Thyroid gland (tissue), 4 donors: ENCODE results near the gene OLFM1. TPM values are rescaled to one million over a fixed set of nuclear protein-coding genes. Genes with fewer than 3 reads are reported as not detected.
"Not testable (repeated sequence)": the region's sequence is repeated elsewhere in the genome, so short reads cannot be mapped to it uniquely, and the experiment has no call there.

Source experiments
- DNase-seq, 2 donors: peaks; one replicate each; pipeline ENCODE4 v3.0.0-alpha.2; 2019
- H3K27ac ChIP-seq, 3 donors: fragments of 200-600 bp; sonication (generic); 1 replicate in 2 of 3; 2 replicates in 1 of 3; pipeline ENCODE4 v1.5.1; 2016 to 2019; ENCODE audit warnings: mild to moderate bottlenecking in 1 of 3, moderate library complexity in 1 of 3
- H3K27me3 ChIP-seq: fragments of 200-600 bp; sonication (generic); one replicate; pipeline ENCODE4 v1.5.1; 2019
- H3K36me3 ChIP-seq, 2 donors: fragments of 200-600 bp; sonication (generic); one replicate each; pipeline ENCODE4 v1.5.1; 2016 to 2019
- H3K4me1 ChIP-seq, 2 donors: fragments of 200-600 bp; sonication (generic); one replicate each; pipeline ENCODE4 v1.5.1; 2017 to 2019
- H3K4me3 ChIP-seq, 3 donors: fragments of 200-600 bp; sonication (generic); replicated peaks in 1 of 3; 1 replicate in 2 of 3; 2 replicates in 1 of 3; pipeline ENCODE4 v1.5.1; 2016; ENCODE audit warnings: mild to moderate bottlenecking in 1 of 3
- H3K9me3 ChIP-seq: fragments of 200-600 bp; sonication (generic); one replicate; pipeline ENCODE4 v1.5.1; 2017
- POLR2A ChIP-seq, 2 donors: fragments of 450-650 bp; IDR thresholded peaks; one replicate each; pipeline ENCODE4 v1.6.1; 2017; ENCODE audit warnings: antibody characterized with exemption in 2 of 2, mild to moderate bottlenecking in 2 of 2, moderate library complexity in 1 of 2
- WGBS, 2 donors: methylation state at CpG; one replicate each; pipeline ENCODE4 v1.1.5; 2017; 5-methylcytosine and 5-hydroxymethylcytosine counted together
- intact Hi-C: fragments of 100-400 bp; cut with DNase I; formaldehyde crosslinking; loops from one replicate; pipeline ENCODE4 v1.15.1; 2023
- total RNA-seq, 4 donors: library from RNA; depleted of rRNA; stranded (reverse); fragments of >200 nt; gene quantifications; one replicate each; pipeline ENCODE4 v1.2.3, GENCODE V29; 2016
- TF ChIP-seq, protein P1 (sequence below), 6 experiments: fragments of 200-600 bp in 3 of 6; fragments of 450-650 bp in 3 of 6; sonication (generic) in 3 of 6; IDR thresholded peaks; one replicate each; pipeline ENCODE4 v1.5.1; 2016 to 2019; ENCODE audit warnings: antibody characterized with exemption in 6 of 6, mild to moderate bottlenecking in 2 of 6, inconsistent platforms in 1 of 6, moderate library complexity in 1 of 6

The OLFM1 gene
- total RNA-seq, 4 donors from 2014 or later, result 7.2 to 25.8 (median 17.4) TPM

DNA sequence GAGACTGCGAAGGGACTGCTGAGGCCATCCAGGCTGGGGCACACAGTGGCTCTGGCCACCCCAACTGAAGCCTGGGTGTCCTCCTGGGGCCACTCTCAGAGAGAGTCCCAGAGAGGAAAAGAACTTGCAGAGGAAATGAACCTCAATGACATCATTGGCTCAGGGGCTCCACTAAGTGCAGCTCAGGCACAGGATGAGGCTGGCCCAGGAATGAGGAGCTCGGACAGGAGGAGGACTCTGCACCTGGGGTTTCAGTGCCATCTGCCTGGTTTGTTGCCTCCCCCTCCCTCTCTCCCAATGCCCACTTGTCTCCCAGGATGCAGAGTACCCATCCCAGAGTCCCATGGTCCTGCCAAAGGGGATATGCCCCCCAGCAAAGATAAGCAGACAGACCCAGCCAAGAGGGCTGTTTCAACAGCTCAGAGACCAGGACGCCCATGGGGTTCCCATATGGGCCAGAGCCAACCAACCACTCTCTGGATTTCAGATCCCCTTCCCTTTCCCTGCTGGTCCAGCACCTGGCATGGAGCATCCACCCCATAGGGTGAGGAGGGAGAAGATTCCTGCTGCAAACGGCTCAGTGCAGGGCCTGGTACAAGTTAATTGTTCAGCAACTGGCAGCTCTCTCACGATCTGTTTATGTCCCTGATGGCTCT, 26.9 kb upstream of the OLFM1 start:
- WGBS, 2 donors, result 58 to 62% methylated on average over 4 of the region's 5 CpGs
- intact Hi-C loops, result no loop called here
- no peaks in the 10 kb centered on the region for H3K27me3 ChIP-seq

GRCh38 chr9:135061441-135061840, 26.0 kb upstream of the OLFM1 start:
- H3K27ac ChIP-seq, result no peak overlapping the region
- no peaks in the 10 kb centered on the region for H3K4me1 ChIP-seq
- no peaks in the 10 kb centered on the region for H3K27me3 ChIP-seq
- H3K4me3 ChIP-seq, result no peak overlapping the region
- intact Hi-C loops, result no loop called here
- DNase-seq, result no peak
- WGBS, 2 donors, result 46 to 62% methylated on average over 12 of the region's 12 CpGs
- no peaks in the 10 kb centered on the region for H3K36me3 ChIP-seq
- TF ChIP-seq, protein P1, sequence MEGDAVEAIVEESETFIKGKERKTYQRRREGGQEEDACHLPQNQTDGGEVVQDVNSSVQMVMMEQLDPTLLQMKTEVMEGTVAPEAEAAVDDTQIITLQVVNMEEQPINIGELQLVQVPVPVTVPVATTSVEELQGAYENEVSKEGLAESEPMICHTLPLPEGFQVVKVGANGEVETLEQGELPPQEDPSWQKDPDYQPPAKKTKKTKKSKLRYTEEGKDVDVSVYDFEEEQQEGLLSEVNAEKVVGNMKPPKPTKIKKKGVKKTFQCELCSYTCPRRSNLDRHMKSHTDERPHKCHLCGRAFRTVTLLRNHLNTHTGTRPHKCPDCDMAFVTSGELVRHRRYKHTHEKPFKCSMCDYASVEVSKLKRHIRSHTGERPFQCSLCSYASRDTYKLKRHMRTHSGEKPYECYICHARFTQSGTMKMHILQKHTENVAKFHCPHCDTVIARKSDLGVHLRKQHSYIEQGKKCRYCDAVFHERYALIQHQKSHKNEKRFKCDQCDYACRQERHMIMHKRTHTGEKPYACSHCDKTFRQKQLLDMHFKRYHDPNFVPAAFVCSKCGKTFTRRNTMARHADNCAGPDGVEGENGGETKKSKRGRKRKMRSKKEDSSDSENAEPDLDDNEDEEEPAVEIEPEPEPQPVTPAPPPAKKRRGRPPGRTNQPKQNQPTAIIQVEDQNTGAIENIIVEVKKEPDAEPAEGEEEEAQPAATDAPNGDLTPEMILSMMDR (IDR thresholded peaks at IDR 0.05), result no peak
- TF ChIP-seq POLR2A (IDR thresholded peaks at IDR 0.05), result no peak
- H3K9me3 ChIP-seq, result no peaks in the 10 kb centered on the region

More for the DNA sequence above, 26.9 kb upstream of the OLFM1 start:
- Histone ChIP-seq H3K4me1 (no peaks in the 10 kb centered on the region), H3K36me3 (no peaks in the 10 kb centered on the region), H3K27ac (no peak overlapping the region), H3K4me3 (no peak overlapping the region), H3K9me3 (no peaks in the 10 kb centered on the region)
- no peak for TF ChIP-seq POLR2A (IDR thresholded peaks at IDR 0.05)
- TF ChIP-seq, protein P1 (IDR thresholded peaks at IDR 0.05), result no peak
- no peak for DNase-seq

DNA sequence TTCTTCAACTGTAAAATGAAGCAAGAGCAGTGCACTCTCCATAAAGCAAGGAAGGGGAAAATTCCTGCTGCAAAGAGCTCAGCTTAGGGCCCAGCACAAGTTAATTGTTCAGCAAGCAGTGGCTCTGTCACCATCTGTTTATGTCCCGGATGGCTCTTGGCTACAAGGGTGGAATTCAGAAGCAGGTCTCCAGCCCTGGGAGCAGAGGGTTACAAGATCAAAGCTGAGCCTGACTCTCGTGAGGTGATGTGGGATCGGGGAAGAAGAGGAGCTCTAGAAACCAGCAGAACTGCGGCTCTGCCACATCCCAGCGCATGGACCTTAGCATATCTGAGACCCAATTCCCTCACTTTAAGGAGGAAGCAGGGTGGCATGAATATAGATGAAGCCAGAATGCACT, 25.2 kb upstream of the OLFM1 start:
- intact Hi-C loops, result no loop called here
- no peaks in the 10 kb centered on the region for H3K36me3 ChIP-seq
- no peaks in the 10 kb centered on the region for H3K9me3 ChIP-seq
- no peaks in the 10 kb centered on the region for H3K4me1 ChIP-seq
- no peak overlapping the region for H3K27ac ChIP-seq
- no peak for DNase-seq
- no peak overlapping the region for H3K4me3 ChIP-seq
- TF ChIP-seq POLR2A (IDR thresholded peaks at IDR 0.05), result no peak
- TF ChIP-seq, protein P1 (IDR thresholded peaks at IDR 0.05), result no peak
- WGBS, 2 donors, result 85 to 90% methylated on average over 5 of the region's 5 CpGs
- peaks cover under 1% of the 10 kb centered on the region for H3K27me3 ChIP-seq

DNA sequence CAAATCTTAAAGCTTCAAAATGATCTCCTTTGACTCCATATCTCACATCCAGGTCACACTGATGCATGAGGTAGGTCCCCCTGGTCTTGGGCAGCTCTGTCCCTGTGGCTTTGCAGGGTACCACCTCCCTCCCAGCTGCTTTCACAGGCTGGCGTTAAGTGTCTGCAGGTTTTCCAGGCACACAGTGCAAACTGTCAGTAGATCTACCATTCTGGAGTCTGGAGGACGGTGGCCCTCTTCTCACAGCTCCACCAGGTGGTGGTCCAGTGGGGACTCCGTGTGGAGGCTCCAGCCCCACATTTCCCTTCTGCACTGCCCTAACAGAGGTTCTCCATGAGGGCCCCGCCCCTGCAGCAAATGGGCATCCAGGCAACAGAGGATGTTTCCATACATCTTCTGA, 24.0 kb upstream of the OLFM1 start:
- H3K4me1 ChIP-seq, H3K9me3 ChIP-seq, intact Hi-C loops, H3K4me3 ChIP-seq, H3K27me3 ChIP-seq, H3K27ac ChIP-seq, DNase-seq, H3K36me3 ChIP-seq: not testable (repeated sequence)
- 53 to 100% methylated on average over 1 to 3 of the region's 4 CpGs for WGBS, 2 donors

GRCh38 chr9:135063888-135064287, 23.6 kb upstream of the OLFM1 start:
- DNase-seq, H3K27ac ChIP-seq, intact Hi-C loops, H3K4me3 ChIP-seq, H3K36me3 ChIP-seq, H3K27me3 ChIP-seq, H3K9me3 ChIP-seq, H3K4me1 ChIP-seq: not testable (repeated sequence)
- WGBS, 2 donors, result 65 to 78% methylated on average over 4 of the region's 4 CpGs

- H3K27me3 ChIP-seq, result peaks cover 3% of the 10 kb centered on the region
- WGBS, 2 donors, result 82 to 88% methylated on average over 4 of the region's 4 CpGs
- H3K9me3 ChIP-seq, result no peaks in the 10 kb centered on the region
- no peaks in the 10 kb centered on the region for H3K4me1 ChIP-seq
- no peak overlapping the region for H3K27ac ChIP-seq
- TF ChIP-seq, protein P1 (IDR thresholded peaks at IDR 0.05), result no peak
- TF ChIP-seq POLR2A (IDR thresholded peaks at IDR 0.05), result no peak
- no peak overlapping the region for H3K4me3 ChIP-seq
- H3K36me3 ChIP-seq, result no peaks in the 10 kb centered on the region
- intact Hi-C loops, result no loop called here
- DNase-seq, result no peak
These were observed 22.3 kb upstream of the OLFM1 start for GRCh38 chr9:135065151-135065550.
